Erythroblast (primary cell): ENCODE data around the gene OR4S2.

Source experiments
- GATA1 ChIP-seq: IDR thresholded peaks from 2 replicates; pipeline ENCODE4 v1.6.1; 2011; ENCODE audit warnings: low read depth, mild to moderate bottlenecking, control low read depth, low read length, moderate library complexity
- POLR2A ChIP-seq: IDR thresholded peaks from 2 replicates; pipeline ENCODE4 v1.6.1; 2011; ENCODE audit warnings: mild to moderate bottlenecking, low read length

GRCh38 chr11:55624531-55624930, 23.6 kb upstream of the OR4S2 start:
- TF ChIP-seq POLR2A (no peak), GATA1 (no peak)
